SK-N-SH treated with all-trans-retinoic acid at 6 μM for 48 hours (cell line): ENCODE measurements around the gene TWNK.

ENCODE experiments used
- PATZ1 ChIP-seq: fragments of 250-450 bp; sonication (Bioruptor Pico); IDR thresholded peaks from 2 replicates; pipeline ENCODE4 v1.8.0; 2020; ENCODE audit warnings: mild to moderate bottlenecking, moderate library complexity, borderline replicate concordance
- RARB ChIP-seq: fragments of 250-450 bp; sonication (Bioruptor Pico); IDR thresholded peaks from 2 replicates; pipeline ENCODE4 v1.8.0; 2021; ENCODE audit warnings: mild to moderate bottlenecking, moderate library complexity
- ZNF70 ChIP-seq: fragments of 450-650 bp; formaldehyde crosslinking; IDR thresholded peaks from 2 replicates; pipeline ENCODE4 v1.5.0; 2020; ENCODE audit warnings: mild to moderate bottlenecking, moderate library complexity

- no peak for TF ChIP-seq ZNF70 (CRISPR knock-in tag)
- no peak for TF ChIP-seq PATZ1 (CRISPR knock-in tag)
- no peak for TF ChIP-seq RARB (CRISPR knock-in tag)
Observed at GRCh38 chr10:101005361-101005760, 18.0 kb downstream of the TWNK start.
